IMR-90 (cell line): Measurements from ENCODE around the gene CEACAM1. TPM values are rescaled to one million over a fixed set of nuclear protein-coding genes. Genes with fewer than 3 reads are reported as not detected.

Experiments used
- ATAC-seq: fragments of 200-7000 bp; cut with Tn5 transposase; 2 replicates; pipeline ENCODE4 v1.9.1; 2020; ENCODE audit warnings: low read depth, mild to moderate bottlenecking, moderate library complexity
- BruUV-seq: library from RNA; stranded (reverse); fragments of 400-500 nt; replicated peaks from 2 replicates; lab custom pipeline; 2021; lab: Mats Ljungman, UMichigan
- CTCF ChIA-PET: fragments of 300-600 bp; formaldehyde crosslinking; extraction: SDS; loops from one replicate; lab custom pipeline; 2021; ENCODE audit warnings: antibody characterized with exemption; lab: Yijun Ruan, JAX
- POLR2A ChIA-PET: fragments of 300-600 bp; sonication (Branson Sonifier 250); formaldehyde crosslinking; loops from one replicate; lab custom pipeline; 2022; ENCODE audit warnings: antibody characterized with exemption; ENCODE audit not compliant: unreplicated experiment; lab: Charles Lee
- DNase-seq: peaks from one replicate; pipeline ENCODE4 v3.0.0; 2013
- H2AFZ ChIP-seq: replicated peaks from 2 replicates; pipeline ENCODE3; 2013; ENCODE audit warnings: low read length, mild to moderate bottlenecking; ENCODE audit not compliant: poor library complexity
- H2AK5ac ChIP-seq: 2 replicates; pipeline ENCODE4 v1.6.1; 2013; ENCODE audit warnings: low read depth, low read length, inconsistent platforms
- H2AK9ac ChIP-seq: replicated peaks from 2 replicates; pipeline ENCODE3; 2013; ENCODE audit warnings: mild to moderate bottlenecking, low read depth, low read length, moderate library complexity; ENCODE audit not compliant: poor library complexity
- H2BK120ac ChIP-seq: 2 replicates; pipeline ENCODE4 v1.6.1; 2013; ENCODE audit warnings: low read depth, low read length, inconsistent platforms
- H2BK15ac ChIP-seq: 3 replicates; pipeline ENCODE4 v1.6.1; 2013; ENCODE audit warnings: low read depth, low read length, inconsistent platforms
- H2BK20ac ChIP-seq: 2 replicates; pipeline ENCODE4 v1.6.1; 2013; ENCODE audit warnings: low read depth, mild to moderate bottlenecking, inconsistent platforms, low read length, moderate library complexity
- H2BK5ac ChIP-seq: 2 replicates; pipeline ENCODE4 v1.6.1; 2013; ENCODE audit warnings: mild to moderate bottlenecking, low read depth, low read length, inconsistent platforms; ENCODE audit not compliant: poor library complexity, severe bottlenecking
- H3K14ac ChIP-seq: replicated peaks from 2 replicates; pipeline ENCODE4 v1.6.1; 2013; ENCODE audit warnings: low read depth, low read length, inconsistent platforms
- H3K18ac ChIP-seq: 2 replicates; pipeline ENCODE4 v1.6.1; 2013; ENCODE audit warnings: low read depth, low read length, control low read depth
- H3K23ac ChIP-seq: 2 replicates; pipeline ENCODE4 v1.6.1; 2013; ENCODE audit warnings: low read depth, low read length, inconsistent platforms
- H3K27ac ChIP-seq: 2 replicates; pipeline ENCODE4 v1.5.1; 2013; ENCODE audit warnings: mild to moderate bottlenecking, control low read depth, low read length; ENCODE audit not compliant: insufficient read depth
- H3K27me3 ChIP-seq: 2 replicates; pipeline ENCODE4 v1.6.1; 2013; ENCODE audit warnings: low read length; ENCODE audit not compliant: control insufficient read depth, insufficient read depth
- H3K36me3 ChIP-seq: 2 replicates; pipeline ENCODE4 v1.6.1; 2013; ENCODE audit warnings: low read length, mixed read lengths; ENCODE audit not compliant: control insufficient read depth, insufficient read depth
- H3K4ac ChIP-seq: 2 replicates; pipeline ENCODE4 v1.6.1; 2013; ENCODE audit warnings: low read depth, low read length, inconsistent platforms
- H3K4me1 ChIP-seq: 2 replicates; pipeline ENCODE4 v1.6.1; 2013; ENCODE audit warnings: low read length, mixed read lengths; ENCODE audit not compliant: control insufficient read depth, insufficient read depth
- H3K4me2 ChIP-seq: 2 replicates; pipeline ENCODE4 v1.6.1; 2013; ENCODE audit warnings: low read depth, mild to moderate bottlenecking, control low read depth, low read length, moderate library complexity
- H3K4me3 ChIP-seq: 2 replicates; pipeline ENCODE4 v1.5.1; 2013; ENCODE audit warnings: low read depth, mild to moderate bottlenecking, control low read depth, low read length, moderate library complexity; ENCODE audit not compliant: insufficient read depth
- H3K56ac ChIP-seq: 2 replicates; pipeline ENCODE4 v1.6.1; 2013; ENCODE audit warnings: low read length, inconsistent platforms; ENCODE audit not compliant: insufficient read depth; ENCODE audit errors: extremely low read depth
- H3K79me1 ChIP-seq, 2 experiments: 2 replicates each; pipeline ENCODE4 v1.6.1; 2013; ENCODE audit warnings: low read length in 2 of 2, inconsistent platforms in 1 of 2, low read depth in 1 of 2
- H3K9ac ChIP-seq: 2 replicates; pipeline ENCODE4 v1.6.1; 2013; ENCODE audit warnings: low read depth, low read length, control low read depth
- H3K9me1 ChIP-seq: 2 replicates; pipeline ENCODE4 v1.6.1; 2013; ENCODE audit warnings: low read length, inconsistent platforms; ENCODE audit not compliant: insufficient read depth
- H3K9me3 ChIP-seq: 2 replicates; pipeline ENCODE4 v1.6.1; 2013; ENCODE audit warnings: low read length; ENCODE audit not compliant: control insufficient read depth, insufficient read depth
- H4K20me1 ChIP-seq: 2 replicates; pipeline ENCODE4 v1.6.1; 2013; ENCODE audit warnings: low read length, inconsistent platforms; ENCODE audit not compliant: insufficient read depth
- H4K5ac ChIP-seq: 2 replicates; pipeline ENCODE4 v1.6.1; 2013; ENCODE audit warnings: mild to moderate bottlenecking, low read depth, low read length, control low read depth
- H4K8ac ChIP-seq, 2 experiments: 2 replicates each; pipeline ENCODE4 v1.6.1; 2013; ENCODE audit warnings: low read depth in 2 of 2, low read length in 2 of 2, control low read depth in 1 of 2, inconsistent platforms in 1 of 2
- H4K91ac ChIP-seq: 2 replicates; pipeline ENCODE4 v1.6.1; 2013; ENCODE audit warnings: low read depth, low read length, inconsistent platforms; ENCODE audit not compliant: insufficient read depth
- FOS ChIP-seq: fragments of 150-350 bp; IDR thresholded peaks from 2 replicates; pipeline ENCODE4 v1.6.1; 2016; ENCODE audit warnings: low read depth, low read length
- NFE2L2 ChIP-seq: fragments of 150-350 bp; IDR thresholded peaks from 2 replicates; pipeline ENCODE4 v1.6.1; 2016; ENCODE audit warnings: low read depth, mild to moderate bottlenecking, low read length
- RAD21 ChIP-seq: IDR thresholded peaks from 2 replicates; pipeline ENCODE4 v1.6.1; 2012; ENCODE audit warnings: low read length, improper control_type of control experiment
- RFX5 ChIP-seq: IDR thresholded peaks from 2 replicates; pipeline ENCODE4 v1.8.0; 2012; ENCODE audit warnings: low read depth, mild to moderate bottlenecking, low read length, moderate library complexity
- WGBS, 2 experiments: methylation state at CpG; one replicate each; pipeline versions ENCODE4 v1.1.5 to v1.1.7; 2013; ENCODE audit warnings: missing lambda C conversion rate in 2 of 2; ENCODE audit not compliant: insufficient read length in 1 of 2; ENCODE audit errors: extremely low coverage in 2 of 2; 5-methylcytosine and 5-hydroxymethylcytosine counted together
- dilution Hi-C: fragments of 300-500 bp; cut with HindIII; formaldehyde crosslinking; loops from one replicate; pipeline ENCODE4 v1.14.3; 2018; ENCODE audit warnings: low sequenced_read_pairs; ENCODE audit not compliant: unreplicated experiment
- in situ Hi-C: fragments of 300-500 bp; cut with MboI; formaldehyde crosslinking; loops from 3 replicates; pipeline ENCODE4 v1.14.3; 2019; ENCODE audit warnings: low sequenced_read_pairs, inconsistent platforms, mixed read lengths
- intact Hi-C: fragments of 100-400 bp; cut with micrococcal nuclease; formaldehyde crosslinking; loops from 2 replicates; pipeline ENCODE4 v1.10.0; 2022
- polyA plus RNA-seq, 3 experiments: library from polyadenylated mRNA; depleted of rRNA; stranded (reverse); fragments of >200 nt; gene quantifications; 2 replicates each; pipeline ENCODE4 v1.2.3, GENCODE V29; 2012; ENCODE audit warnings: low replicate concordance in 1 of 3
- total RNA-seq: library from RNA; depleted of rRNA; stranded (reverse); fragments of >200 nt; gene quantifications from 2 replicates; pipeline ENCODE4 v1.2.3, GENCODE V29; 2012

Gene CEACAM1
- total and polyA plus RNA-seq, 2 of the 4 experiments (the other 2 are of a cell fraction): not detected

- dilution Hi-C loops: no loop called here
- H2BK15ac ChIP-seq: no peak overlapping the region
- ATAC-seq: no peak
- H3K18ac ChIP-seq: no peak overlapping the region
- H2AK9ac ChIP-seq: no peak overlapping the region
- BruUV-seq: no TSS peak
- no peak overlapping the region for H3K27ac ChIP-seq
- H3K23ac ChIP-seq: no peak overlapping the region
- intact Hi-C loops: no loop called here
- no peak for TF ChIP-seq RFX5
- TF ChIP-seq NFE2L2: no peak
- TF ChIP-seq RAD21: no peak
- TF ChIP-seq FOS: no peak
- H3K56ac ChIP-seq: no peak overlapping the region
- no peaks in the 10 kb centered on the region for H3K79me1 ChIP-seq
- H2BK20ac ChIP-seq: no peak overlapping the region
- H3K36me3 ChIP-seq: no peaks in the 10 kb centered on the region
- H2AFZ ChIP-seq: no peak overlapping the region
- H3K27me3 ChIP-seq: peaks cover 3% of the 10 kb centered on the region; the same call in 1 of the 2 replicates
- H4K91ac ChIP-seq: no peak overlapping the region
- no peaks in the 10 kb centered on the region for H3K9me3 ChIP-seq
- H2BK5ac ChIP-seq: no peak overlapping the region
- H3K14ac ChIP-seq: no peak overlapping the region
- in situ Hi-C loops: no loop called here
- no peak overlapping the region for H4K8ac ChIP-seq
- H2BK120ac ChIP-seq: no peak overlapping the region
- DNase-seq: no peak
- H3K4me1 ChIP-seq: no peaks in the 10 kb centered on the region
- CTCF ChIA-PET: no interaction called here
- no peak overlapping the region for H2AK5ac ChIP-seq
- no peak overlapping the region for H3K9ac ChIP-seq
- H4K5ac ChIP-seq: no peak overlapping the region
- no peak overlapping the region for H3K4me2 ChIP-seq
- H3K9me1 ChIP-seq: no peaks in the 10 kb centered on the region
- H3K4me3 ChIP-seq: no peak overlapping the region
- no peak overlapping the region for H3K4ac ChIP-seq
- POLR2A ChIA-PET: no interaction called here
- H4K20me1 ChIP-seq: no peaks in the 10 kb centered on the region
- whole genome bisulfite sequencing, 2 experiments: no CpG with 5 or more reads among the region's 6 CpGs
Observed at GRCh38 chr19:42488783-42489521, 39.3 kb downstream of the CEACAM1 start.
